ENCODE results near the gene KCNN1. TPM values are rescaled to one million over a fixed set of nuclear protein-coding genes. Genes with fewer than 3 reads are reported as not detected.
"Not testable (repeated sequence)": the region's sequence is repeated elsewhere in the genome, so short reads cannot be mapped to it uniquely, and the experiment has no call there.

KCNN1 gene
- total RNA-seq, 1 donor, result not detected

GRCh38 chr19:17985037-17985818 lies 18.3 kb downstream of the KCNN1 start:
- DNase-seq (ENCODE audit: low read depth), result no peak

DNA sequence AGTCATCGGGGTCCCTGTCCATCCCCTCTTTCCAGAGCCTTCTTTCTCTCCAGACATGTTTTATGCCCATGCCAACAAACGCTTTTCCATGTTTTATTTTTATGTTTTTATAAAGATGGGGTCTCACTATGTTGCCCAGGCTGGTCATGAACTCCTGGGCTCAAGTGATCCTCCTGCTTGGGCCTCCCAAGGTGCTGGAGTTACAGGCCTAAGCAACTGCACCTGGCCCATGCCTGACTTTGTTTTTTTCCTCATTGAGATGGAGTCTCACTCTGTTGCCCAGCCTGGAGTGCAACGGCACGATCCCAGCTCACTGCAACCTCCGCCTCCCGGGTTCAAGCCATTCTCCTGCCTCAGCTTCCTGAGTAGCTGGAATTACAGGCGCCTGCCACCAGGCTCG lies 19.7 kb downstream of the KCNN1 start:
- not testable (repeated sequence) for DNase-seq (ENCODE audit: low read depth)

More at GRCh38 chr19:17985037-17985818, 18.3 kb downstream of the KCNN1 start:
- TF ChIP-seq CTCF (IDR thresholded peaks at IDR 0.05; ENCODE audit: insufficient read depth, low read length), result no peak
- H3K4me3 ChIP-seq (ENCODE audit: low read depth, low read length), result no peak overlapping the region

DNA sequence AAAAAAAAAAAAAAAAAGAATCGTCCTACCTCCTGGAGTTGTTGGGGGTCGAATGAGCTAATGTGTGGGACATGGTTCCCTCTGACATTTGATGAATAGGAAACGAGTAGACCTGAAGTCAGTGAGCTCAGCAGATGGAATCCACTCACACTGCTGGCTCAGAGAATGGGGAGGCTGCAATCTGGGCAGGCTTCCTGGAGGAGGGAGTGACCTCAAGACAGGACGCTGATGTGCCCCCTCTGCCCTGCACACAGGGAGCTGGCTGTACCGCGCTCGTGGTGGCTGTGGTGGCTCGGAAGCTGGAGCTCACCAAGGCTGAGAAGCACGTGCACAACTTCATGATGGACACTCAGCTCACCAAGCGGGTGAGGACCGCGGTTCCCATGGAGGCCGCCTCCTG lies 21.3 kb downstream of the KCNN1 start:
- no peak for DNase-seq (ENCODE audit: low read depth)
- TF ChIP-seq CTCF (IDR thresholded peaks at IDR 0.05; ENCODE audit: insufficient read depth, low read length), result no peak
- H3K4me3 ChIP-seq (ENCODE audit: low read depth, low read length), result no peak overlapping the region

More for the DNA sequence above, 19.7 kb downstream of the KCNN1 start:
- not testable (repeated sequence) for H3K4me3 ChIP-seq (ENCODE audit: low read depth, low read length)

GRCh38 chr19:17989425-17990094 lies 22.7 kb downstream of the KCNN1 start:
- TF ChIP-seq CTCF (IDR thresholded peaks at IDR 0.05; ENCODE audit: insufficient read depth, low read length), result no peak
- no peak overlapping the region for H3K4me3 ChIP-seq (ENCODE audit: low read depth, low read length)
- no peak for DNase-seq (ENCODE audit: low read depth)

DNA sequence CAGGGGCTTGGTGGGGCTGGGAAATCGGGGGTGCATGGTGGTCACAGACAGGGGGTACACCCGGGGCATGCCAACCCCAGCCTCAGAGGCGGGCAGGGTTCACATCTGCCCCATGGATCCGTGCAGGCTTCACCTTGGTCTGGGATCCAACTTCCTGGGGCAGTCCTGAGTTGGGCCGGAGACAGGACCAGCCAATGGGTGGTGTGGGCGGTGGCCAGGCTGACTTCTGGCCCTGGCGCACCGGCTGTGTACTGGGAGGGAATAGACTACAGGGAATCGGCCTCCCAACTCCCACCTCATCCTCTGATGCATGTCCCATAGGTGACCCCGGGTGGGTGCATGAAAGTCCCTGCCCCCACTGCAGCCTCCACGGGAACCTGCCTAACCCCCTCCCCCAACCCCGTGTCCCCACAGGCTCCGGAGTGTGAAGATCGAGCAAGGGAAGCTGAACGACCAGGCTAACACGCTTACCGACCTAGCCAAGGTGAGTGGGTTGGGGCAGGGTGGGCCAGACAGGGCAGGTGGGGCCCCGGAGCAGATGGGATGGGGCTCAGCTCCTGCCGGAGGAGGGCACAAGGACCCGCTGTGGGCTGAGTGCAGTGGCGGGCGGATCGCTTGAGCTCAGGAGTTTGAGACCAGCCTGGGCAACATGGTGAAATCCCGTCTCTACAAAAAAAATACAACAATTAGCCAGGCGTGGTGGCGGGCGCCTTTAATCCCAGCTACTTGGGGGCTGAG lies 26.3 kb downstream of the KCNN1 start:
- no peak for DNase-seq (ENCODE audit: low read depth)
- no peak for TF ChIP-seq CTCF (IDR thresholded peaks at IDR 0.05; ENCODE audit: insufficient read depth, low read length)
- H3K4me3 ChIP-seq (ENCODE audit: low read depth, low read length), result no peak overlapping the region

DNA sequence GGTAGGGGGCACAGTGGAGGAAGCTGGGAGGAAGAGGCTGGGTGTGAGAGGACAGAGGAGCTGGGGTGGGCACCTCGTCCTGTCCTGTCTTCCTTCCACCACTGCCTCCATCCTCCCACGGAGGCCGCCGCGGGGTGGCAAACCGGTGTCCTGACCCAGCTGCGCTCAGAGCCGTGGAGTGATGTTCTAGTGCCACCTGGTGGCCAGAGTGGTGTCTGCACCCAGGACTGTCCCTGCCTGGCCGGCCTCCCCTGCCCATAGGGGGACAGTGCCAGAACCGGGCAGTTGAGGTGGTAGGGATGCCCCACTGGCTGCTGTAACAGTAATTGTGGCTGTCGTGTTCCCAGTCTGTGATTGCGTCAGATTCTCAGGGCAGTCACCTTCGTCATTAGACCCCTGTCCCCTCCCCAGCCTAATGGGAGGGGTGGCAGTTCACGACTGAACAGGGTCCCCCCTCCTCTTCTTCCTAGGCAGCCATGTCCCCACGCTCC lies 30.0 kb downstream of the KCNN1 start:
- H3K4me3 ChIP-seq (ENCODE audit: low read depth, low read length), result no peak overlapping the region
- peak; percentile 74 for DNase-seq (ENCODE audit: low read depth)
- TF ChIP-seq CTCF (IDR thresholded peaks at IDR 0.05; ENCODE audit: insufficient read depth, low read length), result peak; percentile 97

Data from fibroblast of the aortic adventitia (primary cell).